NT2/D1 (cell line): ENCODE results near the gene NT5DC3.

Experiments used
- SUZ12 ChIP-seq: IDR thresholded peaks from 2 replicates; pipeline ENCODE4 v1.6.1; 2011; ENCODE audit not compliant: insufficient read length, insufficient read depth; ENCODE audit errors: extremely low read depth
- YY1 ChIP-seq: IDR thresholded peaks from 2 replicates; pipeline ENCODE4 v1.6.1; 2011; ENCODE audit not compliant: insufficient read length, insufficient read depth

DNA sequence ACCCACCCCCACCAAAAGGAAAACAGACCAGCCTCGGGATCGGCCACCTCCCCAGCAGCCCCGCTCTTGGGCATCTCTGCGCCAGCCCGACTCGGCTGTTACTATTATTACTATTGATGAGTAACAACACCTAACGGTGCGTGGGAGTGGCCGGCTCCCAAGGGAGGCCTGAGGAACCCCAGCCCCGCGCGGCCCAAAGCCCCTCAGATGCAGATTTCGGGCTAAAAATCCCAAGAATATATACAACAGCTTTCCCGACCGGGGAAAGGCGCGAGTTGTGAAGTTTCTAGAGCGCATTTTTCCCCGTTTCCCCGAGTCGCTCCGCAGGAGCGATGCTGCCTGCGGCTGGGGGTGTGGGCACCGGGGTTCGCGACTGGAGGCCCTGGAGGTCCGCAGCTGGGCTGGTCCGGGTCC, 565 bp downstream of the NT5DC3 start:
- TF ChIP-seq SUZ12, result no peak
- no peak for TF ChIP-seq YY1
